ENCODE results near the gene PRKCH. TPM values are rescaled to one million over a fixed set of nuclear protein-coding genes. Genes with fewer than 3 reads are reported as not detected.

PRKCH gene
- polyA plus RNA-seq, 6 donors from 2014 or later, result 0.59 to 2.8 (median 2.1) TPM

DNA sequence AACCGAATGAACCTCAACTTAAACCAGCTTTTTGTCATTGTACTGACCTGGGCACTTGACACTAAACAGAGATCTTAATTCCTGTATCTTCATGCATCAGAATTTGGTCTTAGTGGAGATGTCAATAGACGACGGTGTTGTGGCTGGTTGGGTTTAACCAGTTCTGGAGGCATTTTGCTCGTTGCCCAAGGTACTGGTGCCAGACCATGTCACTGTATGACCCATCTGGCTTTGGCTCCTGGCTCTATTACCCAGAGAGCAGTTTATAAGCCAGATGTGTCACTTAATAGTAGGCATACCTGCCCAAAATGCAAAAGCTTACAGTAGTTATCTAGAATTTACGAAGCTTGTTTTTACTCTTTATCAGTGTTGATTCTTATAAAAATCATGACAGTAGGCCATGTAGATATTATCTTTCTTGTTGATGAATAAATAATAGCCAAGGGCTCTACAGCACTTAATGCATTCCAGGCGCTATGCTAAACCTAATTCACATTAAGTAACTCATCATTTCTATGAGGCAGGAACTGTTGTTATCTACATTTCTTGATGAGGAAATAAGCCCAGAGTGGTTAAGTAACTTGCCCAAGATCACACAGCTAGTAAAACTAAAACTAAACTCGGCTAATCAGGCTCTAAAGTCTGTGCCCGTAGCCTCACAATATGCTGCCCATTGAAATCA, 194.2 kb downstream of the PRKCH start:
- ATAC-seq (ENCODE audit: low read depth in 2 of 2), result no peak
- Mint-ChIP-seq H3K27ac (no peak overlapping the region), H3K27me3 (no peaks in the 10 kb centered on the region), H3K4me1 (peaks cover 12 to 26% (median 12%) of the 10 kb centered on the region in 3 donors), H3K9me3 (no peaks in the 10 kb centered on the region), H3K4me3 (peak overlapping the region in 1 of 8 donors; percentile 56), H3K36me3 (no peaks in the 10 kb centered on the region)
- DNase-seq, result no peak

DNA sequence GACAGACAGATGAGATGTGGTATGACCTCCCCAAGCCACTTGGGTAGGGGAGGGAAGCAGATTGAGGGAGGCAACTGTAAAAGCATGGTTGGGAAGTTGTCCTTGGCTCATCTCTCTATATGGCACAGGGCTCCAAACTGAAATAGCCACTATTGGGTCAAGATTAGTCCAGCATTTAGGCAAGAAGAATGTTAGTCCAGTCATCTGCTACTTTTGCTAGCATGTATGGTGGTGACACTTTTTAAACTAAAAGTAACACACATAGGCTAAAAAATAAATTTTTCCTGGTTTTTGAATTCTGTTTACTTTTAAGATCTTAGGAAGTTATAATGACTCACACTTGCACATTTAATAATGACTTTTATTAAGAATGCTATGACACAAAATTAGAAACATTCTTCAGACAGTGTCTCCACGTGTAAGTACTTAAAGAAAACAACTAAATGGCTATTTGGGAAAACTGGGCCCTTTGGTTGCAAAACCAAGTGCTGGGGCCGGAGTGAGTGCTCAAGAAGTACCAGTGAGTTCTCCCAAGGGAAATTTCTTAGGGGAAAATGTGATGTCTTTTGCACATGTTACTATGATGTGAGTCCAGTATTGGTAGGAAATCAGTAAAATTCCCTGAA, 194.9 kb downstream of the PRKCH start:
- ATAC-seq (ENCODE audit: low read depth in 2 of 2) (no peak), DNase-seq (no peak)
- Mint-ChIP-seq H3K27ac (no peak overlapping the region), H3K4me1 (peaks cover 5 to 19% (median 5%) of the 10 kb centered on the region in 3 donors), H3K4me3 (peak overlapping the region in 1 of 8 donors; percentile 56), H3K9me3 (no peaks in the 10 kb centered on the region), H3K27me3 (no peaks in the 10 kb centered on the region), H3K36me3 (no peaks in the 10 kb centered on the region)

DNA sequence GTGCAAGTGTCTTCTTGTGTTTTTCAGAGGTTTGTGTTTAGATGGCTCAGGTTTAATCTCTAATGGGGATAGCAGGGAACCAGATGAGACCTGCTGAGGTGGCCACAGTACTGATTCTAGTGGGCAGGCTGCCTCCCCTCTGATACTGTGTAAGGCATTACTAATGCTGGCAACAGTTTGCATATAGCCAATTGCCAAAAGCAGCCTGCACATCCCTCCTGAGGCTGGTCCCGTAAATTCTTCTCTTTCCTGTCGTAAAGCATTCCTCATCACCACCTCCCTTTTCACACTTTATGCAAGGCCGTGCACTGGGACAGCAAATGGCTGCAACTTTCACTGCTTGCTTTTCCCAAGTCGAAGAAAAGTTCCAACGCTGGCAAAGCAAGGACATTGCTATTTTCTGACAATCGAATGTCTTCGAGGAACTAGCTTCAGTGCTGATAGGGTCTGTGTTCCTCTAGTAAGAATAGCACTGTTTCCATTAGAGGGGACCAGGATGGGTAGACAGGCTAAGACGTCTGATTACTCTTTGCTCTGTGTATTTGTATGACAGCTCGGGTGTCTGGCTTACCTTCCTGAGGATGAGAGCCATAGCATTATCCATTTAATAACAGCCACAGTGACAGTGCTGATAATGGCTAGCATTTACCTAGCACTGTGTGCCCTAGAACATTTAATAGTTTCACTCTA, 195.7 kb downstream of the PRKCH start:
- Mint-ChIP-seq H3K9me3 (peaks cover 0 to 2% (median 0%) of the 10 kb centered on the region in 7 donors), H3K36me3 (peaks cover 0 to 4% of the 10 kb centered on the region in 2 donors), H3K27me3 (no peaks in the 10 kb centered on the region), H3K4me3 (no peak overlapping the region), H3K27ac (peak overlapping the region in 2 of 6 donors; percentile 18 to 62), H3K4me1 (peaks cover 0 to 10% (median 3%) of the 10 kb centered on the region in 3 donors)
- no peak for DNase-seq
- ATAC-seq (ENCODE audit: low read depth in 2 of 2), result no peak

DNA sequence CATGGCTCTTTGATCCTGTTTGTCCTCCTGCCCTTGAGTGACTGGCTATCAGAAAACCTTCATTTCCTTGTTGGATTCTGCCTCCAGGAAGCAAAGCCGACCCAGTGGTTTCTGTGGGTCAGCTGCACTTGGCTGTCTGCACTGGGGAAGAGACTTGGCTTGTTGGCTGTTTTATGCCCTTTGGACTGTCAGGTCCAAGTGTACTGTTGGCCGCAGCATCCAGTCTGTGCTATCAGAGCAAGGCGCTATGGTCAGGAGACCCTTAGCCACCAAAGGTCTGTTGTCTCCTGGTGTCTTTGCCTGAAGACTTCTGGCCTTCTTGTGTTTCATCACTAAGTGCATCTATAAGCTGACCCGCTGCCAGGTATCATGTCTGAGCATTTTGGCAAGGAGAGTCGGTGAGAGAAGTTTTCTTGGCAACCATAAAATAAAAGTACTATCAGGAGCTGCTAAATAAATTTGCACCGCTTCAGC, 196.6 kb downstream of the PRKCH start:
- peaks cover 0 to 9% (median 7%) of the 10 kb centered on the region in 3 donors for H3K4me1 Mint-ChIP-seq
- no peaks in the 10 kb centered on the region for H3K27me3 Mint-ChIP-seq
- H3K4me3 Mint-ChIP-seq, result no peak overlapping the region
- H3K36me3 Mint-ChIP-seq, result peaks cover 0 to 11% of the 10 kb centered on the region in 2 donors
- H3K9me3 Mint-ChIP-seq, result peaks cover 0 to 7% (median 0%) of the 10 kb centered on the region in 7 donors
- H3K27ac Mint-ChIP-seq, result peak overlapping the region in 2 of 6 donors; percentile 32 to 81
- no peak for ATAC-seq (ENCODE audit: low read depth in 2 of 2)
- no peak for DNase-seq

DNA sequence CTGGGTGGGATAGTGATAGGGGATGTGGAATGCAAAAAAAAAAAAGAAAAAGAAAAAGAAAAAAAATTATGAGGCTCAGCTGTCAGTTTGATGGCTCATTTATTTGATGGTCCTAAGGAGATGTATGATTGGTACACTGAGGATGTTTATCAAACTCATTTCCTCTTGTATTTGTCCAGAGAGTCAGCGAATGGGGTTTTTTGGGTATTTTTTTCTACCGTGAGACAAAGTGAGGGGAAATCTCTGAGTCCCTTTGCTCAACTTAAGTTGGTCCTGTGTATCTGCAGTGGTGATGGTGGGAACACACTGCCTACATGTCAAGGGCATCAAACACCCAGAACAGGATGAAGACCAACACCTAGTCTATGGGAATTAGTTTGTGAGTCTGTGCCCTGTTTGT, 197.0 kb downstream of the PRKCH start:
- no peaks in the 10 kb centered on the region for H3K27me3 Mint-ChIP-seq
- H3K9me3 Mint-ChIP-seq, result peaks cover 0 to 7% (median 0%) of the 10 kb centered on the region in 7 donors
- no peak for ATAC-seq (ENCODE audit: low read depth in 2 of 2)
- peaks cover 0 to 9% (median 7%) of the 10 kb centered on the region in 3 donors for H3K4me1 Mint-ChIP-seq
- H3K36me3 Mint-ChIP-seq, result peaks cover 0 to 11% of the 10 kb centered on the region in 2 donors
- peak overlapping the region in 1 of 6 donors; percentile 32 for H3K27ac Mint-ChIP-seq
- no peak for DNase-seq
- no peak overlapping the region for H3K4me3 Mint-ChIP-seq

DNA sequence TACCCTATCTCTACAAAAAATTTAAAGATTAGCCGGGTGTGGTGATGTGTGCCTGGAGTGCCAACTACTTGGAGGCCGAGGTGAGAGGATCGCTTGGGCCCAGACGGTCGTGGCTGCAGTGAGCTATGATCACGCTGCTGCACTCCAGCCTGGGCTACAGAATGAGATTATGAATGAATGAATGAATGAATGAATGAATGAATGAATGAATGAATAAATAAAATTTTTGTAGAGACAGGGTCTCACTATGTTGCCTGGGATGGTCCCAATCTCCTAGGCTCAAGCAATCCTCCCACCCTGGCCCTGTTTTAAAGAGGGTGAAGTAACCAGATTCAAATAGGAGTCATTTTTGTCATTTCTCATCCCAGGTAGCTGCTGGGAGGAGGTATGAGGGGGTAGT, 197.7 kb downstream of the PRKCH start:
- Mint-ChIP-seq H3K27ac (no peak overlapping the region), H3K4me3 (no peak overlapping the region), H3K4me1 (peaks cover 0 to 9% (median 7%) of the 10 kb centered on the region in 3 donors), H3K36me3 (peaks cover 0 to 11% of the 10 kb centered on the region in 2 donors), H3K9me3 (peaks cover 0 to 7% (median 0%) of the 10 kb centered on the region in 7 donors), H3K27me3 (no peaks in the 10 kb centered on the region)
- ATAC-seq (ENCODE audit: low read depth in 2 of 2), result no peak
- DNase-seq, result no peak

DNA sequence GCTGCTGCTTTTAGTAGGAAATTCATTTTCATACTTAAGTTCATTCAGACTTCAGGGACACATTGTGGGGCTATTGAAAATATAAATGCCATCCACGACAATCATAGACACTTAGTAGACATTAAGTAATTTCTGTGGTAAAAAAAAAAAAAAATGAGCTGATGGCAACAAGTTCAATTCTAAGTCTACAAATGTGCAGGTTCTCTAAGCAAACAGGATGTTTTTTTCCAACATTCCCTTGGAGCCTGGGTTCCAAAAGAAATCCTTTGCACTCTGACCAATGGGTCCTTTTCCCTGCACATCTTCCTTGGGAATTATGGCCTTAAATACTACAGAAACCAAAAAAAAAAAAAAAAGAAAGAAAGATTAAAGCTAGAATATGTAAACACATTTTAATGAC, 198.4 kb downstream of the PRKCH start:
- Mint-ChIP-seq H3K27me3 (no peaks in the 10 kb centered on the region), H3K36me3 (peaks cover 0 to 11% of the 10 kb centered on the region in 2 donors), H3K27ac (no peak overlapping the region), H3K9me3 (peaks cover 0 to 7% (median 0%) of the 10 kb centered on the region in 7 donors), H3K4me1 (peaks cover 0 to 7% (median 5%) of the 10 kb centered on the region in 3 donors), H3K4me3 (no peak overlapping the region)
- DNase-seq, result no peak
- ATAC-seq (ENCODE audit: low read depth in 2 of 2), result no peak

DNA sequence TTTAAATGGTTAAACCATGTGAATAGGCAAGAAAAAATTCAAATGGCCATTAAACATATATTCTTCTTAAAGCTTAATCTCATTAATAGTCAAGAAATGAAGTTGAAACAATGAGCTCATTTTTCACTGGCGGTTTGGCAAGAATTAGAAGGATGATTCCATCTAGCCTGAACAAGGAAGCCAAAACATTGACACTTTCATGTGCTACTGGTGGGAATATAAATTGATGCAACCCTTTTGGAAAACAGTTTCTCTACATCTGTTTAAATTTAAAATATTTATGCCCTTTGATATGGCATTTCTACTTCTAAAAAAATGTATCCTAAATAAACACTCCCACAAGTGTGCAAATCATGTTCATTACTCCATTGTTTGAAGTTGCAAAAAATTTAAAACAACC, 199.2 kb downstream of the PRKCH start:
- Mint-ChIP-seq H3K27me3 (no peaks in the 10 kb centered on the region), H3K36me3 (peaks cover 0 to 11% of the 10 kb centered on the region in 2 donors), H3K9me3 (peaks cover 0 to 7% (median 0%) of the 10 kb centered on the region in 7 donors), H3K4me3 (no peak overlapping the region), H3K4me1 (peaks cover 0 to 7% (median 5%) of the 10 kb centered on the region in 3 donors), H3K27ac (no peak overlapping the region)
- no peak for ATAC-seq (ENCODE audit: low read depth in 2 of 2)
- no peak for DNase-seq

DNA sequence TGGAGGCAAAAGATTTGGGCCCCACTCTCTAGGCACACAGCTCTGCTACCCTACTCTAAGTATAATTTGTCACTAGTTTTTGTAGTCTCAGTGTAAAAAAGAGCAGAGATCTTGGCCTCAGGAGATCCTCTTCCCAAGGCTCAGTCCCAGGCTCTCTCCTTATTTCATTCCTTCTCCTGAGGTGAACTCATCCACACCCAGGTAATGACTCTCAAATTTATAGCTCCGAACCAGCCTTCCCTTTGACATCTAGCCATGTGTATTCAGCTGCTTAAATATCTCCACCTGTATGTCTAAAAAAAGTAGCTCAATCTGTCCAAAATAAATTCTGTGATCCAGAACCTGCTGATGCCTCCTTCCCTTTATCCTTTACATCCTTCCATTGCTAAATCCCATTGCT, 200.4 kb downstream of the PRKCH start:
- H3K4me3 Mint-ChIP-seq, result no peak overlapping the region

DNA sequence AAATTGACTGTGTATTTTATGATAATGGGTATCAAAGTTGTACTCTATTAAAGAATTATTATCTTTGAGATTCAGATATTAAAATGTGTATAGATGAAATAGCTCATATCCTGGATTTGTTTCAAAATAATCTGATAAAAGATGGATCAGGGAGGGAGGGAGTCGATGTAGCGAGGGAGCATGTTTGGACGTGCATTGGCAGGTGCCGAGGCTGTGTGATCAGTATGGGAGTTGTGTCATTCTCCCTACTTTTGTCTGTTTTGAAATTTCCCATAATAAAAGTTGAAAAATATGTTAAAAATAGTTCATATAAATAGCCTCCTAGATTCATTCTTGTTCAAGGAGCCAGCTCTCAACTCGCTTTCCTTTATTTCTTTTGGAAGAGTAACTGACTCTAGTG, 202.4 kb downstream of the PRKCH start:
- peaks cover 0 to 11% of the 10 kb centered on the region in 2 donors for H3K36me3 Mint-ChIP-seq
- peaks cover 0 to 7% (median 0%) of the 10 kb centered on the region in 7 donors for H3K9me3 Mint-ChIP-seq
- ATAC-seq (ENCODE audit: low read depth in 2 of 2) (no peak), DNase-seq (no peak)
- peaks cover 4 to 20% (median 9%) of the 10 kb centered on the region in 3 donors for H3K4me1 Mint-ChIP-seq
- no peak overlapping the region for H3K27ac Mint-ChIP-seq
- no peak overlapping the region for H3K4me3 Mint-ChIP-seq
- H3K27me3 Mint-ChIP-seq, result peaks cover 0 to 5% (median 0%) of the 10 kb centered on the region in 3 donors

More for the DNA sequence above, 200.4 kb downstream of the PRKCH start:
- Mint-ChIP-seq H3K4me1 (peaks cover 0 to 8% (median 7%) of the 10 kb centered on the region in 3 donors), H3K27me3 (no peaks in the 10 kb centered on the region), H3K36me3 (peaks cover 0 to 11% of the 10 kb centered on the region in 2 donors), H3K27ac (peak overlapping the region in 1 of 6 donors; percentile 1), H3K9me3 (peaks cover 0 to 7% (median 0%) of the 10 kb centered on the region in 7 donors)
- DNase-seq (no peak), ATAC-seq (ENCODE audit: low read depth in 2 of 2) (no peak)

DNA sequence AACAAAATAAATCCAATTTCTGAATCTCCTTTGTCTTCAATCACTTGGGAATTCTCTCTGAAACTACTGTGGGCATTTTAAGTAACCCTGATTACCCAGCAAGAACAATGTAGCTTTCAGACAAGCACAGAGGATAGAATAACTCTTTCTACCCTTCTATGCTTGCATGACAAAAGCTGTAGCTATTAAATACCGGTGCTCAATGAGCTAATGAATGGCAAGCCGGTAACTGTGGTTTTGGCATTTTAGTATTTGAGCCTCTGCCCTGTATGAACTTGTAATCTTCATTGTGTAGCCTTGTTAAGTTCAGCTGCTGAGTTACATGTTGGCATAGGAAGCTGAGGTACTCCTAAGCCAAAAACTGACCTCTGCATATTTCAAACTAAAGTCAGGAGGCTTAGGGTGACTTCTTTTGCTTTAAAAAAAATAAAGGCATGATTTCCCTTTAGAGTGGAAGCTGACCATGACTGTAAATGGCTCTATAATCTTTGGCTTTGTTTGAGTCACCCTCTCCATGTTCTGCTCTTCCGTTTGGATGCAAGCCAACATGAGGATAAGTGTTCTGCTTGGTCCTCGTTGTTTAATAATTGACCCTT, 202.9 kb downstream of the PRKCH start:
- DNase-seq (no peak), ATAC-seq (ENCODE audit: low read depth in 2 of 2) (no peak)
- peaks cover 0 to 7% (median 0%) of the 10 kb centered on the region in 7 donors for H3K9me3 Mint-ChIP-seq
- H3K4me3 Mint-ChIP-seq, result no peak overlapping the region
- peaks cover 4 to 20% (median 10%) of the 10 kb centered on the region in 3 donors for H3K4me1 Mint-ChIP-seq
- H3K36me3 Mint-ChIP-seq, result peaks cover 0 to 11% of the 10 kb centered on the region in 2 donors
- H3K27ac Mint-ChIP-seq, result no peak overlapping the region
- H3K27me3 Mint-ChIP-seq, result peaks cover 0 to 5% (median 0%) of the 10 kb centered on the region in 3 donors

DNA sequence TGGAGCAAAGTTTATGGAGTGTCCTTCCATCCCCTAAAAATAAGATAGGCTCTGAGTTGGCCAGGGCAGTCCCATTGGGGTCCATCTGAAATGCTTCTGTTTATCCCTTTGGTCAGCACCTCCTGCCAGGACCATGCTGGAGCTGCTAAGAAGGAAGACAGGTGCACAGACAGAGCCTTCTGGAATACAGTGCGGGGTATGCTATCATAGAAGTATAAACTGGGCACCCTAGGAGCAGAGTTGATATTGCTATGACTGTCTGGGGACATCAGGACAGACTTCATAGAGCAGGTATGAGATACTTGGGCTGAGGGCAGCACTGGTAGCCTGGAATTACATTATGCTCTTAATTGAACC, 203.5 kb downstream of the PRKCH start:
- H3K27me3 Mint-ChIP-seq, result peaks cover 0 to 5% (median 0%) of the 10 kb centered on the region in 3 donors
- no peak overlapping the region for H3K27ac Mint-ChIP-seq
- DNase-seq (no peak), ATAC-seq (ENCODE audit: low read depth in 2 of 2) (no peak)
- H3K4me3 Mint-ChIP-seq, result no peak overlapping the region
- peaks cover 4 to 20% (median 10%) of the 10 kb centered on the region in 3 donors for H3K4me1 Mint-ChIP-seq
- H3K36me3 Mint-ChIP-seq, result peaks cover 0 to 11% of the 10 kb centered on the region in 2 donors
- peaks cover 0 to 7% (median 0%) of the 10 kb centered on the region in 7 donors for H3K9me3 Mint-ChIP-seq
